Esophagus squamous epithelium (tissue), 5 donors: Measurements from ENCODE around the gene HTR6. TPM values are rescaled to one million over a fixed set of nuclear protein-coding genes. Genes with fewer than 3 reads are reported as not detected.

Experiments
- DNase-seq: peaks from one replicate; lab custom pipeline; 2025; lab: John Stamatoyannopoulos, UW
- H3K27ac ChIP-seq, 4 donors: fragments of 200-600 bp; sonication (generic); one replicate each; pipeline ENCODE4 v1.5.1; 2016 to 2019; ENCODE audit warnings: mild to moderate bottlenecking in 1 of 4
- H3K27me3 ChIP-seq, 4 donors: fragments of 200-600 bp; sonication (generic); 1 replicate in 3 of 4; 2 replicates in 1 of 4; pipeline versions ENCODE4 v1.5.1 to v1.6.0; 2017 to 2021; ENCODE audit warnings: antibody characterized with exemption in 1 of 4
- H3K36me3 ChIP-seq, 3 donors: fragments of 200-600 bp; sonication (generic); one replicate each; pipeline ENCODE4 v1.5.1; 2016 to 2019
- H3K4me1 ChIP-seq, 3 donors: fragments of 200-600 bp; sonication (generic); one replicate each; pipeline ENCODE4 v1.5.1; 2017 to 2019
- H3K4me3 ChIP-seq, 4 donors: fragments of 200-600 bp; sonication (generic); 1 replicate in 3 of 4; 2 replicates in 1 of 4; pipeline ENCODE4 v1.5.1; 2016 to 2019; ENCODE audit warnings: mild to moderate bottlenecking in 2 of 4, moderate library complexity in 1 of 4
- H3K9me3 ChIP-seq, 3 donors: fragments of 200-600 bp; sonication (generic); one replicate each; pipeline ENCODE4 v1.5.1; 2016 to 2019
- POLR2A ChIP-seq, 4 donors: fragments of 450-650 bp; IDR thresholded peaks; one replicate each; pipeline ENCODE4 v1.6.1; 2017; ENCODE audit warnings: antibody characterized with exemption in 4 of 4, mild to moderate bottlenecking in 4 of 4, moderate library complexity in 3 of 4
- WGBS, 2 donors: methylation state at CpG; one replicate each; pipeline ENCODE4 v1.1.5; 2018; 5-methylcytosine and 5-hydroxymethylcytosine counted together
- intact Hi-C: fragments of 100-400 bp; cut with DNase I; formaldehyde crosslinking; loops from one replicate; pipeline ENCODE4 v1.15.0; 2022
- total RNA-seq, 4 donors: library from RNA; depleted of rRNA; stranded (reverse); fragments of >200 nt; gene quantifications; one replicate each; pipeline ENCODE4 v1.1.0, GENCODE V29; 2016
- TF ChIP-seq, protein P1 (sequence below), 6 experiments: fragments of 450-650 bp in 4 of 6; fragments of 200-600 bp in 2 of 6; sonication (generic) in 2 of 6; IDR thresholded peaks; one replicate each; pipeline ENCODE4 v1.5.1; 2016 to 2019; ENCODE audit warnings: antibody characterized with exemption in 6 of 6, mild to moderate bottlenecking in 4 of 6, moderate library complexity in 4 of 6
- donor health status: DM: yes; HTN: yes; CAD: no.

The HTR6 gene
- total RNA-seq, 4 donors from 2014 or later, result not detected

DNA sequence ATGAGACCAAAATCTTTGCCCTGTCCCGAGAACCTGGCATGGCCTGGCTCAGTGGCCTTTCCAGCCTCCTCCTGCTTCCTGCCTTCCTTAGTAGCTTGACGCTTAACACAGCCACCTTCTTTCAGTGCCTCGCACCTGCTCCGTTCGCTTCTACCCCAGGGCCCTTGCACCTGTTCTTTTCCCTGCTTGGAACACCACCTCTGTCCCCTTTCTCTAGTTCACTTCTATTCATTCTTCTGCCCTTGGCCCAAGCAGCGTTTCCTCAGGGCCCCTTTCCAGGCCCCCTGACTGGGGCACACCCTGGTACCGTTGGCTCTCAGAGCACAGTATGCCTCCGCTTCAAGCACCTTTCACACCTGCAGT lies 9.0 kb upstream of the HTR6 start:
- intact Hi-C loops, result loop anchor here (5.0 to 10.0 kb wide), 3 partner anchors 171 to 401 kb away; partner anchors contain the start of genes CAPZB, EMC1 and MRTO4
- DNase-seq, result no peak
- H3K4me1 ChIP-seq, result peaks cover 6 to 82% (median 49%) of the 10 kb centered on the region in 3 donors
- no peak overlapping the region for H3K4me3 ChIP-seq
- H3K27ac ChIP-seq, result peak overlapping the region in 3 of 4 donors; percentile 1 to 99 (median 47)
- 72 to 85% methylated on average over 8 of the region's 8 CpGs for WGBS, 2 donors
- no peak for TF ChIP-seq POLR2A (IDR thresholded peaks at IDR 0.05)
- TF ChIP-seq, protein P1, sequence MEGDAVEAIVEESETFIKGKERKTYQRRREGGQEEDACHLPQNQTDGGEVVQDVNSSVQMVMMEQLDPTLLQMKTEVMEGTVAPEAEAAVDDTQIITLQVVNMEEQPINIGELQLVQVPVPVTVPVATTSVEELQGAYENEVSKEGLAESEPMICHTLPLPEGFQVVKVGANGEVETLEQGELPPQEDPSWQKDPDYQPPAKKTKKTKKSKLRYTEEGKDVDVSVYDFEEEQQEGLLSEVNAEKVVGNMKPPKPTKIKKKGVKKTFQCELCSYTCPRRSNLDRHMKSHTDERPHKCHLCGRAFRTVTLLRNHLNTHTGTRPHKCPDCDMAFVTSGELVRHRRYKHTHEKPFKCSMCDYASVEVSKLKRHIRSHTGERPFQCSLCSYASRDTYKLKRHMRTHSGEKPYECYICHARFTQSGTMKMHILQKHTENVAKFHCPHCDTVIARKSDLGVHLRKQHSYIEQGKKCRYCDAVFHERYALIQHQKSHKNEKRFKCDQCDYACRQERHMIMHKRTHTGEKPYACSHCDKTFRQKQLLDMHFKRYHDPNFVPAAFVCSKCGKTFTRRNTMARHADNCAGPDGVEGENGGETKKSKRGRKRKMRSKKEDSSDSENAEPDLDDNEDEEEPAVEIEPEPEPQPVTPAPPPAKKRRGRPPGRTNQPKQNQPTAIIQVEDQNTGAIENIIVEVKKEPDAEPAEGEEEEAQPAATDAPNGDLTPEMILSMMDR (IDR thresholded peaks at IDR 0.05), result no peak
- peaks cover 15 to 67% (median 32%) of the 10 kb centered on the region in 3 donors for H3K36me3 ChIP-seq
- no peaks in the 10 kb centered on the region for H3K27me3 ChIP-seq
- H3K9me3 ChIP-seq, result no peaks in the 10 kb centered on the region

DNA sequence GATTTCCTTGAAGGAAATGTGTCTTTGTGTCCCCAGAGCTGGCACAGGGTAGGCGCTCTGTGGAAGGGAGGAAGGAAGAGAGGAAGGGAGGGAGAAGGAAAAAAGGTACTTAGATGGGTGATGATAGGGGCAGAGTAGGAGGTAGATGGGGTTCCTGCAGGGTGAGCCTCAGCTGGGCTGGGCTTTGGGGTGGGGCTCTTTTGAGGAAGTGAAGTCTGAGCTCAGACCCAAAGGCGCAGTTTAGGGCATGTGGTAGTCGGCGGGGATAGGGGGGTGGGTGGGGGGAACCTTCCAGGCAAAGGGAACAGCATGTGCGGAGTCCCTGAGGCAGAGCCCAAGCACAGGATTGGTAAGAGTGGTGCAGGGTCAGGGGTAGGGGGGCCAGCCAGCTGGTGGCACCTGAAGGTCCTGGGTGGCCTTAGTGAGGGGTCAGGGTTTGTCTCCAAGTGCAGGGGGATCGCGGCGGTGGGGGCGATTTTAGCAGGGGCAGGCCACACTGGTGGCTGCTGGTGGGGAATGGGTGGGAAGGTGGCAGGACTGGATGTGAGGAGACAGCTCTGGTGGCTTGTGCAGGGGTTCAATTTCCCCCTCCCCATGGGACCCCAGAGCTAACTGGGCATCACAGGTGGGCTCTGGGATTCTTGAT lies 8.4 kb upstream of the HTR6 start:
- no peak for DNase-seq
- intact Hi-C loops, result loop anchor here (5.0 to 10.0 kb wide), 3 partner anchors 171 to 401 kb away; partner anchors contain the start of genes CAPZB, EMC1 and MRTO4
- H3K27ac ChIP-seq, result peak overlapping the region in 3 of 4 donors; percentile 1 to 99 (median 47)
- H3K36me3 ChIP-seq, result peaks cover 15 to 67% (median 32%) of the 10 kb centered on the region in 3 donors
- TF ChIP-seq, protein P1 (IDR thresholded peaks at IDR 0.05), result no peak
- TF ChIP-seq POLR2A (IDR thresholded peaks at IDR 0.05), result no peak
- no peaks in the 10 kb centered on the region for H3K27me3 ChIP-seq
- 81 to 91% methylated on average over 8 to 9 of the region's 9 CpGs for WGBS, 2 donors
- H3K4me3 ChIP-seq, result no peak overlapping the region
- H3K4me1 ChIP-seq, result peaks cover under 1 to 79% (median 44%) of the 10 kb centered on the region in 3 donors
- H3K9me3 ChIP-seq, result no peaks in the 10 kb centered on the region

DNA sequence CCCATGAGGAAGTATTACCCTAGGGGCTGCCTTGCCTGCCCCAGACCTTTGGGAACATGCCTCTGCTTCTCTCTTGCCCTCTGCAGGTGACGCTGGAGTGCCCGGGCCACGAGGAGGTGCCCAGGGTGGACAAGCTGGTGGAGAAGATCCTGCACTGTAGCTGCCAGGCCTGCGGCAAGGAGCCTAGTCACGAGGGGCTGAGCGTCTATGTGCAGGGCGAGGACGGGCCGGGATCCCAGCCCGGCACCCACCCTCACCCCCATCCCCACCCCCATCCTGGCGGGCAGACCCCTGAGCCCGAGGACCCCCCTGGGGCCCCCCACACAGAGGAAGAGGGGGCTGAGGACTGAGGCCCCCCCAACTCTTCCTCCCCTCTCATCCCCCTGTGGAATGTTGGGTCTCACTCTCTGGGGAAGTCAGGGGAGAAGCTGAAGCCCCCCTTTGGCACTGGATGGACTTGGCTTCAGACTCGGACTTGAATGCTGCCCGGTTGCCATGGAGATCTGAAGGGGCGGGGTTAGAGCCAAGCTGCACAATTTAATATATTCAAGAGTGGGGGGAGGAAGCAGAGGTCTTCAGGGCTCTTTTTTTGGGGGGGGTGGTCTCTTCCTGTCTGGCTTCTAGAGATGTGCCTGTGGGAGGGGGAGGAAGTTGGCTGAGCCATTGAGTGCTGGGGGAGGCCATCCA lies 7.8 kb upstream of the HTR6 start:
- no peak for DNase-seq
- peaks cover 15 to 62% (median 32%) of the 10 kb centered on the region in 3 donors for H3K36me3 ChIP-seq
- TF ChIP-seq POLR2A (IDR thresholded peaks at IDR 0.05), result no peak
- TF ChIP-seq, protein P1 (IDR thresholded peaks at IDR 0.05), result no peak
- H3K9me3 ChIP-seq, result no peaks in the 10 kb centered on the region
- peak overlapping the region in 2 of 4 donors; percentile 1 to 60 for H3K27ac ChIP-seq
- H3K4me1 ChIP-seq, result peaks cover 0 to 72% (median 37%) of the 10 kb centered on the region in 3 donors
- intact Hi-C loops, result loop anchor here (5.0 to 10.0 kb wide), 3 partner anchors 172 to 402 kb away; partner anchors contain the start of genes CAPZB, EMC1 and MRTO4
- WGBS, 2 donors, result 48 to 61% methylated on average over 3 to 5 of the region's 15 CpGs
- H3K27me3 ChIP-seq, result peaks cover 0 to under 1% (median 0%) of the 10 kb centered on the region in 4 donors
- no peak overlapping the region for H3K4me3 ChIP-seq

- Histone ChIP-seq H3K27me3 (peaks cover 0 to 6% (median 0%) of the 10 kb centered on the region in 4 donors), H3K9me3 (no peaks in the 10 kb centered on the region), H3K27ac (peak overlapping the region in 2 of 4 donors; percentile 51 to 60), H3K4me3 (no peak overlapping the region), H3K36me3 (peaks cover 15 to 56% (median 32%) of the 10 kb centered on the region in 3 donors), H3K4me1 (peaks cover 0 to 67% (median 31%) of the 10 kb centered on the region in 3 donors)
- 80% methylated on average over 3 of the region's 10 CpGs; no CpG with 5 or more reads in 1 of the 2 donors for WGBS, 2 donors
- no peak for TF ChIP-seq POLR2A (IDR thresholded peaks at IDR 0.05)
- TF ChIP-seq, protein P1 (IDR thresholded peaks at IDR 0.05), result no peak
- DNase-seq, result no peak
- intact Hi-C loops, result loop anchor here (5.0 to 10.0 kb wide), 3 partner anchors 173 to 403 kb away; partner anchors contain the start of genes CAPZB, EMC1 and MRTO4
These were observed 7.2 kb upstream of the HTR6 start for GRCh38 chr1:19657511-19657910.
